Thoracic aorta (tissue), 2 donors: ENCODE measurements around the gene DNAI7. TPM values are rescaled to one million over a fixed set of nuclear protein-coding genes. Genes with fewer than 3 reads are reported as not detected.

ENCODE experiments used
- ATAC-seq: fragments of 150-250 bp; one replicate; pipeline ENCODE4 v1.8.0; 2017; ENCODE audit warnings: low read depth; ENCODE audit not compliant: insufficient number of reproducible peaks, low FRiP score
- DNase-seq: peaks from one replicate; pipeline ENCODE4 v3.0.0-alpha.2; 2020; ENCODE audit warnings: low spot score
- H3K27ac ChIP-seq, 2 donors: fragments of 200-600 bp; sonication (generic); 1 replicate in 1 of 2; 2 replicates in 1 of 2; pipeline ENCODE4 v1.5.1; 2016; ENCODE audit warnings: mild to moderate bottlenecking in 2 of 2, moderate library complexity in 2 of 2
- H3K27me3 ChIP-seq: fragments of 200-600 bp; sonication (generic); replicated peaks from 2 replicates; pipeline ENCODE4 v1.6.0; 2016; ENCODE audit warnings: mild to moderate bottlenecking; ENCODE audit not compliant: insufficient read depth
- H3K36me3 ChIP-seq: fragments of 200-600 bp; sonication (generic); one replicate; pipeline ENCODE4 v1.5.1; 2016
- H3K4me1 ChIP-seq, 2 donors: fragments of 200-600 bp; sonication (generic); 1 replicate in 1 of 2; 2 replicates in 1 of 2; pipeline versions ENCODE4 v1.5.1 to v1.6.0; 2016; ENCODE audit warnings: low read depth in 2 of 2, mild to moderate bottlenecking in 1 of 2; ENCODE audit not compliant: control insufficient read depth in 1 of 2
- H3K4me3 ChIP-seq: fragments of 200-600 bp; sonication (generic); 2 replicates; pipeline ENCODE4 v1.5.1; 2016; ENCODE audit warnings: mild to moderate bottlenecking
- H3K9me3 ChIP-seq: fragments of 200-600 bp; sonication (generic); 2 replicates; pipeline ENCODE4 v1.5.1; 2016
- total RNA-seq, 2 donors: library from RNA; depleted of rRNA; stranded (reverse); fragments of >200 nt; gene quantifications; one replicate each; pipeline versions ENCODE4 v1.1.0 to v1.2.3, GENCODE V29; 2016
- TF ChIP-seq, protein P1 (sequence below): fragments of 200-600 bp; sonication (generic); IDR thresholded peaks from one replicate; pipeline ENCODE4 v1.5.1; 2019; ENCODE audit warnings: antibody characterized with exemption

Gene DNAI7
- total RNA-seq, 2 donors from 2014 or later = not detected

DNA sequence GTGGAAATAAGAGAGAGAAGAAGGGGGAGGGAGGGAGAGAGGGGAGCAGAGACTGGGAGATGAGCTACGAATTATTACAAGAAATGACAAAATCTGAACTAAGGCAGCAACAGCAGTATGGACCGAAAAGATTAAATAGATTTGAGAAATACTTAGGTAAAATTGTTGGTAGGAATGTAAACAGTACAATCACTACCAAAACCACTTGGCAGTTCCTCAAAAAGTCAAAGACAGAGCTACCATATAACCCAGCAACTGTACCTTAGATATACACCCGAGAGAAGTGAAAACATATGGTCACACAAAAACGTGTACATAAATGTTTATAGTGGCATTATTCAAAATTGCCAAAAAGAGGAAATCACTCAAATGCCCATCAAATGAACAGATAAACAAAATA, 41.7 kb upstream of the DNAI7 start:
- no peaks in the 10 kb centered on the region for H3K9me3 ChIP-seq

DNA sequence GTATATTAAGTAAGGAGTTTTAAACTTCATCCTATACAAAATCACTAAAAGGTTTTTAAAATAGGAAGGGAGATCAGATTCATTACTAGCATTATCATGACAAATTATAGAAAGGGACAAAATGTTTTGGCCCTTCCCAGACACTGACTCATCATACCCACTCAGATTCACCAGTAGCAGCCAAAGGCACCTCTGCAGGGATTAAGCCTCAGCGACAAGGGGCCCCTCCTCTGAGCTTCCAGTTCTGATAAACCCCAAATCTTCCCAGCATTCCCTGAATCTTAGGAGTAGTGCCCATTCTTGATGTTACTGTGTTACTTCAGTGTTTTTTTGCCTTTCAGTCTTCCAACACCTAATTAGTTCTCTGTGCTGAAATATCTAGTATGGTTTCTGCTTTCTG, 41.2 kb upstream of the DNAI7 start:
- ATAC-seq = no peak
- peaks cover 0 to 4% of the 10 kb centered on the region in 2 donors for H3K4me1 ChIP-seq

More for the DNA sequence above, 41.7 kb upstream of the DNAI7 start:
- Histone ChIP-seq H3K4me1 (peaks cover 0 to 4% of the 10 kb centered on the region in 2 donors), H3K36me3 (no peaks in the 10 kb centered on the region), H3K27ac (no peak overlapping the region), H3K4me3 (no peak overlapping the region), H3K27me3 (no peaks in the 10 kb centered on the region)
- ATAC-seq = no peak
- TF ChIP-seq, protein P1, sequence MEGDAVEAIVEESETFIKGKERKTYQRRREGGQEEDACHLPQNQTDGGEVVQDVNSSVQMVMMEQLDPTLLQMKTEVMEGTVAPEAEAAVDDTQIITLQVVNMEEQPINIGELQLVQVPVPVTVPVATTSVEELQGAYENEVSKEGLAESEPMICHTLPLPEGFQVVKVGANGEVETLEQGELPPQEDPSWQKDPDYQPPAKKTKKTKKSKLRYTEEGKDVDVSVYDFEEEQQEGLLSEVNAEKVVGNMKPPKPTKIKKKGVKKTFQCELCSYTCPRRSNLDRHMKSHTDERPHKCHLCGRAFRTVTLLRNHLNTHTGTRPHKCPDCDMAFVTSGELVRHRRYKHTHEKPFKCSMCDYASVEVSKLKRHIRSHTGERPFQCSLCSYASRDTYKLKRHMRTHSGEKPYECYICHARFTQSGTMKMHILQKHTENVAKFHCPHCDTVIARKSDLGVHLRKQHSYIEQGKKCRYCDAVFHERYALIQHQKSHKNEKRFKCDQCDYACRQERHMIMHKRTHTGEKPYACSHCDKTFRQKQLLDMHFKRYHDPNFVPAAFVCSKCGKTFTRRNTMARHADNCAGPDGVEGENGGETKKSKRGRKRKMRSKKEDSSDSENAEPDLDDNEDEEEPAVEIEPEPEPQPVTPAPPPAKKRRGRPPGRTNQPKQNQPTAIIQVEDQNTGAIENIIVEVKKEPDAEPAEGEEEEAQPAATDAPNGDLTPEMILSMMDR = no peak
- DNase-seq = no peak

DNA sequence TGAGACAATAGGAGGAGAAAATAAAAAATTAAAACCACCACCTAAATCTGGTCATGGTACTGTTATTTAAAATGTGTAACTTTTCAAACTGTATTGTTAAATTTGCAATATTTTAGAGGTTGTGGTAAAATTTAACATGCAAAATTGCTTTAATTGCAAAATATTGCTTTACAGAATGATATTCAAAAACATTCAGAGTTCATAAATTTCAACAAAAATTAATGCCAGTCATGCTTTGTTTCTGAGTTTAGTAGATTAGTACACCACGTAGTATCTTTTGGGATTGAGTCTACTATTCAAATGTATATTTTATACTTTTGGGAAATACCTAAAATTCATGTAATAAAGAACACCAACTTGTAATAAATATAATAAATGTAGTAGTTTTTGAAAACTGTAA, 18.4 kb upstream of the DNAI7 start:
- ATAC-seq = no peak
- no peaks in the 10 kb centered on the region for H3K4me1 ChIP-seq
- no peaks in the 10 kb centered on the region for H3K36me3 ChIP-seq
- DNase-seq = no peak
- H3K9me3 ChIP-seq = no peaks in the 10 kb centered on the region
- no peaks in the 10 kb centered on the region for H3K27me3 ChIP-seq
- TF ChIP-seq, protein P1 = no peak
- H3K27ac ChIP-seq = no peak overlapping the region
- no peak overlapping the region for H3K4me3 ChIP-seq

More for the DNA sequence above, 41.2 kb upstream of the DNAI7 start:
- Histone ChIP-seq H3K36me3 (no peaks in the 10 kb centered on the region), H3K27me3 (no peaks in the 10 kb centered on the region), H3K27ac (no peak overlapping the region), H3K4me3 (no peak overlapping the region), H3K9me3 (no peaks in the 10 kb centered on the region)
- TF ChIP-seq, protein P1 = no peak
- DNase-seq = no peak

DNA sequence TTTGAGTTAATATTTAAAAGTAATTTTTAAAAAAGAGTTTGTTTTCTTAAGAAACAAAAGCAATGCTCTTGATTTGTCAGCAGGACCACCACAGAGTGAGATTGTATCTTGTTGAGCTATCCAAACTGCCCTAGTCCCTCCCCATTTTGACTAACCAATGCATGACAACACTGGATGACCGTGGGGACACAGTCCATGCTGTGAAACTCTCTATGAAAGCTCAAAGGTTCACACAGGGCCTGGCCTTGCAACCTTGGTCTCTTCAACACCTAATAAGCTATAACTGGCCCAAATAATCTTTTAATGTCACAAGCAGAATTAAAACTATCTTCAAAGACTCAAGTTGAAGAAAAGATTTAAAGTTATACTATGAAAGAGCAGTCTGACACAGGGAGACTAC, 13.6 kb upstream of the DNAI7 start:
- no peak overlapping the region for H3K27ac ChIP-seq
- H3K36me3 ChIP-seq = no peaks in the 10 kb centered on the region
- ATAC-seq = no peak

DNA sequence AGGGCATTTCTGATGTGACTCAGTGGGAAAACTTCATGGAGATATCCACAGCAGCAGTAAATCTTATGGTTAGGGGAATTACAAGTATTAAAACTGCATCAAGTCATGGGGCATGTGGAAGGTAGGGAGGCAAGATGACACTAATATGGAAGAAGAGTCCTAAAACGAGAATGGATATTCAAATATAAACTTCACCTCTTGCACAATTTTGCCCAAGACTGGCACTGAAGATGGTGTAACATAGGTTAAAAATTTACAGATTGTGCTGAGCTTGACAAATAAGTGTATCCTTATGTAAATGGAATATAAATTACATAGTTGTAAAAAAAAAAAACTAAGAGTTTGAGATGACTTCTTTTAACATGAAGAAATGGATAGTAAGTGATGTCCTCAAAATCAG, 12.9 kb upstream of the DNAI7 start:
- no peaks in the 10 kb centered on the region for H3K4me1 ChIP-seq
- no peaks in the 10 kb centered on the region for H3K27me3 ChIP-seq
- ATAC-seq = no peak
- no peaks in the 10 kb centered on the region for H3K9me3 ChIP-seq
- H3K4me3 ChIP-seq = no peak overlapping the region
- no peaks in the 10 kb centered on the region for H3K36me3 ChIP-seq
- TF ChIP-seq, protein P1 = no peak
- no peak overlapping the region for H3K27ac ChIP-seq
- no peak for DNase-seq

More for the DNA sequence above, 13.6 kb upstream of the DNAI7 start:
- no peak for DNase-seq
- TF ChIP-seq, protein P1 = no peak
- no peaks in the 10 kb centered on the region for H3K27me3 ChIP-seq
- no peaks in the 10 kb centered on the region for H3K9me3 ChIP-seq
- no peaks in the 10 kb centered on the region for H3K4me1 ChIP-seq
- no peak overlapping the region for H3K4me3 ChIP-seq
